Measurements from ENCODE around the gene ADAMTS1.
A peak's percentile ranks its signal among the peaks of the same experiment; 100 is the strongest.

- TF ChIP-seq CTCF (IDR thresholded peaks at IDR 0.05; ENCODE audit: poor library complexity): peak; percentile 78
- TF ChIP-seq EZH2 (IDR thresholded peaks at IDR 0.05; ENCODE audit: borderline replicate concordance): no peak
- no peak for TF ChIP-seq EZH2phosphoT487 (IDR thresholded peaks at IDR 0.05; ENCODE audit: low read depth, severe bottlenecking, unreplicated experiment)
Observed at GRCh38 chr21:26849428-26850115, 4.4 kb upstream of the ADAMTS1 start.
